Measurements from ENCODE around the gene LRRC41.
"Not testable (repeated sequence)": the region's sequence is repeated elsewhere in the genome, so short reads cannot be mapped to it uniquely, and the experiment has no call there.

LRRC41 gene, protein sequence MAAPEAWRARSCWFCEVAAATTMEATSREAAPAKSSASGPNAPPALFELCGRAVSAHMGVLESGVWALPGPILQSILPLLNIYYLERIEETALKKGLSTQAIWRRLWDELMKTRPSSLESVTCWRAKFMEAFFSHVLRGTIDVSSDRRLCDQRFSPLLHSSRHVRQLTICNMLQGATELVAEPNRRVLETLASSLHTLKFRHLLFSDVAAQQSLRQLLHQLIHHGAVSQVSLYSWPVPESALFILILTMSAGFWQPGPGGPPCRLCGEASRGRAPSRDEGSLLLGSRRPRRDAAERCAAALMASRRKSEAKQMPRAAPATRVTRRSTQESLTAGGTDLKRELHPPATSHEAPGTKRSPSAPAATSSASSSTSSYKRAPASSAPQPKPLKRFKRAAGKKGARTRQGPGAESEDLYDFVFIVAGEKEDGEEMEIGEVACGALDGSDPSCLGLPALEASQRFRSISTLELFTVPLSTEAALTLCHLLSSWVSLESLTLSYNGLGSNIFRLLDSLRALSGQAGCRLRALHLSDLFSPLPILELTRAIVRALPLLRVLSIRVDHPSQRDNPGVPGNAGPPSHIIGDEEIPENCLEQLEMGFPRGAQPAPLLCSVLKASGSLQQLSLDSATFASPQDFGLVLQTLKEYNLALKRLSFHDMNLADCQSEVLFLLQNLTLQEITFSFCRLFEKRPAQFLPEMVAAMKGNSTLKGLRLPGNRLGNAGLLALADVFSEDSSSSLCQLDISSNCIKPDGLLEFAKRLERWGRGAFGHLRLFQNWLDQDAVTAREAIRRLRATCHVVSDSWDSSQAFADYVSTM

DNA sequence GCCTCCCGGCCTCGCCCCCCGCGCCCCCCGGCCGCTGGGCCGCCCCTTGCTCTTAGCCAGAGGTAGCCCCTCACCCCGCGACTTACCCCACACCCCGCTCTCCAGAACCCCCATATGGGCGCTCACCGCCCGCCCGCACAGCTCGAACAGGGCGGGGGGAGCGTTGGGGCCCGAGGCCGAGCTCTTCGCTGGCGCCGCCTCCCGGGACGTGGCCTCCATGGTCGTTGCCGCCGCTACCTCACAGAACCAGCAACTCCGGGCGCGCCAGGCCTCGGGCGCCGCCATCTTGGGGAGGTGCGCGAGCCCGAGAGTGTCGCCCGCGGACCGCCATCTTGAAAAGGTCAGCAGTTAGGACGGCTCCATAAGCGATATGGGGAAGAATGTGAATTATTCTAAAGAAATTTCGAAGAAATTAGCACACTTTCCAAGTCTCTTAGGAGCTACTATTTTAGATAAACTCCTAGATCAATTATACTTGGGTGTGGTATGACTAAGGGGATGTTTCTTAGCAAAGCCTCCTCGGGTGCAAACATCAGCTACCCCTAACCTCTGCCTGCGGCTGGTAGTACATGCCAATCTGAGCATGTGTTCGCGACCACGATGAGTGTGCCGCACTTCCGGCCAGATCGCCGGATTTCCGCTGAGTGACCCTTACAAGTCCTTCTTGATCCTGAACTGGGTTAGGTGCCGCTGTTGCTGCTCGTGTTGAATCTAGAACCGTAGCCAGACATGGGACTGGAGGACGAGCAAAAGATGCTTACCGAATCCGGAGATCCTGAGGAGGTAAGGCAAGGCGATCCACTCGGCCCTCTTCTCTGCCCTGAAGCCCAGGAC is at the start of gene LRRC41, which contains the start of gene UQCRH:
Gene LRRC41 (minus strand): TSS at position 579 of the 834 bp plus-strand sequence. CDS start 294 bp downstream, at position 285.
Gene UQCRH (plus strand): TSS at position 661 of the 834 bp plus-strand sequence. CDS start 69 bp downstream, at position 730.
- peak; percentile 99 to 100 for DNase-seq

DNA sequence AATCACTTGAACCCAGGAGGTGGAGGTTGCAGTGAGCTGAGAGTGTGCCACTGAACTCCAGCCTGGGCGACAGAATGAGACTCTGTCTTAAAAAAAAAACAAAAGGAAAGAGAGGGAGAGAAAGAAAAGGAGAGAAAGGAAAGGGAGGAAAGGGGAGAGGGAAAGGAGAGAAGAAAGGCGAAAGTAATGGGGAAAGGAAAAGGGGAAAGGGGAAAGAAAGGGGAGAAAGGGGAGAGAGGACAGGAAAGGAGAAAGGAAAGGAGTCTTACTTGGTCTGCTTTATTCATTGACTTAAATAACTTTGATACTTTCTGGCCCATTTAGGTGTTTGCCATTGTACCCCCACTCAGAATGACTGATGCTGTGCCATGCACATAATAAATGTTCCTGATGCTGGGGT is 48.9 kb upstream of the LRRC41 start:
- no peak for DNase-seq

DNA sequence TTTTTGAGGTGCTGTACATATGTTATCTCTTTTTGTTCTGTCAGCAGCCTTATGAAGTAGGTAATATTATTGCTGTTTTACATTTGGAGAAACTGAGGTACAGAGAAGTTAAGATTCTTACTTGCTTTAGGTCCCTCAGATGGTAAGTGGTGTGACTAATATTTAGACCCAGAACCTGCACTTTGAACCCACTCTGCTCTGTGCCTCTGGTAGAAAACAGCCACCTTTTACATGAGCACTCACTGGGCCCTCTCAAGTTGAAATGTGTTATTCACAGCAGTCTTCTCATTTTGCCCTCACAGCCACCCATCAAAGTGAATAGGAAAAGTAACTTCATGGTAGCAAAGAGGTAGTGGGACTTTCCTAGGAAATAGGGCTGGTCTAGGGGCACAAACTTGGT is 41.9 kb upstream of the LRRC41 start:
- DNase-seq: no peak

DNA sequence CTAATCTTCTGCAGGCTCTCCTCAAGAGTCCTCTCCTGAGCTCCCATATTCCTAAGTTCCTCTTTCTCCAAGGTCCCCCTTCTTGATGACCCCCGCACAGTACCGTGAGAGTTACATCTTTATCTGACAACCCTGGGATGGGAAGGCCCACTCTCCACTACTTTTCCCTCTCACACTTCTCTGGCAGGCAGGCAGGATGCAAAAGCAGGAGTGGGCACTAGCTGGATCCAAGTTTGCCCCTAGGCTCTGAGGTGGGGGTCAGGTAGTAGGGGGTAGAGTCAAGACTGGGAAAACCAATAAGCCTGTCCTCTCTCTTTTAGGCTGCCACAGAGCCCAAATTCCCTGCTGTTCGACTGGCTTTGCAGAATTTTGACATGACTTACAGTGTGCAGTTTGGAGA is 41.1 kb upstream of the LRRC41 start:
- DNase-seq: no peak

DNA sequence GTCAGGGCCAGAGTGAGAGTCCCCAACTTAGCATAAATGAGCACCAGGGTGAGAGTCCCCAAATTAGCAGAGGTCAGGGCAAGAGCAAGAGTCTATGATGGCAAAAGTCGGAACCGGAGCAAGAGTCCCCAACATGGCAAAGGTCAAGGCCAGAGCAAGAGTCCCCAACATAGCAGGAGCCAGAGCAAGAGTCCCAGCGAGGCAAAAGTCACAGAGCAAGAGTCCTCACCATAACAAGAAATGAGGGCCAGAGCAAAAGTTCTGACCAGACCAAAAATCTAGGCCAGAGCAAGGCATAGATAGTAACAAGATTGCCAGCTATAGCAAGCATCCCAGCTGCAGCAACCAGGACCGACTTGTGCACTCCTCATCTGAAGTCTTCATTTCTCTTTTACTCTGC is 40.3 kb upstream of the LRRC41 start:
- DNase-seq: no peak

DNA sequence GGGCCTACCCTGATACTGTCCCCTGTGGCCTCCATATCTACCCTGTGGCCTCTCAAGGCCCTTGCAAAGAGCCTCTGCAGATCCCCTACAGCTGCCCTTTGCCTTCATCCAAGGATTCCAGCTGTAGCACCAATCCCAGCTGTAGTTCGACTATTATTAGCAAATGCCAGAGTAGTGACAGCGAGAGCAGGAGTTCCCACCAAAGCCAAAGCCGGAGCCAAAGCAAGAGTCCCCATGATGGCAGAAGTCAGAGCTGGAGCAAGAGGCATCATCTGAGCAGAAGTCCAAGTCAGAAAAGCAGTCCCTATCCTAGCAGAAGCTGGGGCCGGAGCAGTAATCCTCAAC is 39.9 kb upstream of the LRRC41 start:
- DNase-seq: no peak

DNA sequence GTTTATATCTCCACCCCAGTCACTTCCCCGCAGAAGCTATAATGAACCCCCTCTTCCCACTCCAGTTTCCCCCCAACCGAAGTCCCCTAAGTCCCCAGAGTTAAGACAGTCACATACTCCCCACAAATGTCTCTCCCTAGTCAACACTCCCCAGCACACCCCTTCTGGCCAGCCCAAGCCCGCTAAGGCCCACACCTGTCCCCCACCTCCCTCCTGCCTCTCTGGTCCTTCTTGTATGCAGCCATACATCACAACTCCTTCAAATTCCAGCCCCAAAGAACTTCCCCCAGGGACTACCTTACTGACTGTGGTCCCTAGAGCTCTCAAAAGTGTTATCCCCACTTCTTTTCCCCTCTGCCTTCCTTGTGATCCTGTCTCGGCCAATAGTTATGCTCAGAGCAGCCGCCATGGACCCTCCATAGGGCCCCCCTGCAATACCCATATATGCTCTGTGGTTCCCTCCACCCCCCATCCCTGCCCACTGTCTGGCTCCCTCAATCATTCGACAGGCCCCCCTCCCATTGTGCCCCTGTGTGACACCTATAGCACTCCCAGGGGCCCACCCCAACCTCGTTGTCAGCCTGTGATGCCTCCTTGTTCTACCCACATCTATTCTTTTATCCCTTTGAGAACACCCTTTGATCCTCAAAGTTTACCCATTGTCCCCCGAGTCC is 39.4 kb upstream of the LRRC41 start:
- DNase-seq: no peak

DNA sequence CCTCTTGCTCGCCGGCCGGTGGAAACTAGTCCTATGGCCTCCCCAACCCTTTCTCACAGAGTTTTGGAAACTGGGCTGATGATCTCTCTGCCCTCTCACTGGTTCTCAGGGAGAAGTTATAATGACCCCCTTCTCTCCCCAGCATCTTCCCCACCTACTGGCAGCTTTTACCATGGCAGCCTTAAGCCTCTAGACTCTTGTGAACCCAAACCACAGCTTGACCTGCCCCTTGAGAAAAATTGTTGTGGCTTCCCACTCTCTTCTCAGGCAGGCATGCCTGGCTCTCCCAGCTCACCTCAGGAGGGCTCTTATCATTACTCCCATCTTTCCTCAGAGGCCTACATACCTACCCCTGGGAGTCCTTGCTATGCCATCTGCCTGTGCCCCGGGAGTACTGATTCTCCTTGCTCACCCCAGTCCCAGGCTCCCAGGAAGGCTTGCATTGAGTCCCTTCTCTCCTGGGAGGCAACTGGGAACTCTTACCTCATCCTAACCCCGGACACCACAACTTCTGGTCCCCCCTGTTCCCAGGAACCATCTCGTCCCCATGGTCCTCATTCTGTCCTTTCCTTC is 38.8 kb upstream of the LRRC41 start:
- DNase-seq: no peak

DNA sequence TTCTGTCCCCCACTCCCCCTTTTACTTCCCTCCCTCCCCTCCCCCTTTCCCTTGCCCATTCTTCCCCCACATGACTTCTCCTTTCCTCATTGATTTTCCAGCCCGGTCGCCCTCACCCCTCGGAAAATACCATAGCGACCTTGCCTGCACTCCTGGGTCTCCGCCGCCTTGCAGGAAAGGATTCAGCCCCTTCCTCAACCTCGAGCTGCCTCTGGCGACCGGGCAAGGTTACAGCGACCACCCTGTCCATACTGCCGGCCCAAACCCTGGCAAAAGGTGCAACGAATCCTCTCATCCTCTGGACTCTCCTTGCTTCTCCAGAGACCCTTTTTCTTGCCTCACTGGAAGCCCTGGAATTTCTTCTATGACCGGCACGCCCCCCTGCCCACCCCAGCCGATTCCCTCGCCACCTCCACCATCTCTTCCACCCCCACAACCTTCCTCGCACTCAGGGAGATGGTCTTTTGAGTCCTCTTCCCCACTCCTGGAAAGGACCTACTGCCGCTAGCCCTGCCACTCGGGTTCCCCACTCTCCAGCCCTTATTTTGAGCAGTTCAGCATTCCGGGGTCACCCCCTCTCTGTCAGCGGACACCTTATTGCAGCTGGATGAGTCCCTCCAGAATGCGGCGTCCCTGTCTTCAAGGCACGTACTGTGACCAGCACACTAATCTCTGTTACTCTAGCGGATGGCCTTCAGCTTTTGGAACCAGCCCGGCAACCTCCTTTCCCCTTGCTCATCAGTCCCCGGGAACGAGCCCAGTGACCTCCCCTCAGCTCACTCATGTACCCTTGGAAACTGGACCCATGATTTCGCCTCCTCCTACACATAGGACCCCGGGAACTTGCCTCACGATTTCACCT is 38.0 kb upstream of the LRRC41 start:
- DNase-seq: no peak

DNA sequence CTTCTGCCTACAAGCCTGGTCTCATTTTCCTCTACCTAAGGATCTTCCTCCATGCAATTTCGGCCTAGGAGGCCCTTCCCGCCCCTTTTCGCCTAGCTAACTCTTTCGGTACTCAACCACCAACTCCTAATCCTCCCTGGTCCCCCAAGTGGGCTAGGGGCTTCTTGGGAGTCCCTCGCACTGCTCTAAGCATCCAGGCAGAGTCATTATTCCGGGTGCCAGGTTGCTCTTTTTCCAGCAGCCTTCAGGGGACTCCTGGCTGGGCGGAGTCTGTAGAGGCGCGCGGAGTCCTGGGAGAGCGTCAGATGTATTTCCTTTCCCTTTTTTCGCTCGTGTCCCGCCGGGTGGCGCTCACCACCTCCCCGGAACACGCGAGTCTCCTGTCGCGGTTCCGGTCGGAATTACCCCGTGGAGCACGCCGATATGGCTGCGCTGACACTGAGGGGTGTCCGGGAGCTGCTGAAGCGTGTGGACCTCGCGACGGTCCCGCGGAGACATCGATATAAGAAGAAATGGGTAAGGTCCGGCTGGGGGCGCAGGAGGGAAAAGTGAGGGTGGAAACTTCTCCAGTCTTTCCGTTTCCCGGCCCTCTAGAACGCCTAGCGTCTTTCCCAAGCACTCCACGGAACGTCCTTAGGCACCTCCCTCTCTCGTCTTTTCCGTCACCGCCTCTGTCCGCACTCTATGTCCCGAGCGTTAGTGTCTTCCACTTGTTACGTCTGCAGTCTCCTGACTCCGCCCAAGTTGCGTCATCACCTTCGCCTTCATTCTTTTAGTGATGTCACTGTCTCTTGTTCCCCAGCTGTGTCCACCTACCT is 37.2 kb upstream of the LRRC41 start, which contains the start of gene NSUN4:
Gene NSUN4 (plus strand): TSS at position 404 of the 818 bp plus-strand sequence. CDS start 20 bp downstream, at position 424.
- DNase-seq: peak; percentile 93 to 95

DNA sequence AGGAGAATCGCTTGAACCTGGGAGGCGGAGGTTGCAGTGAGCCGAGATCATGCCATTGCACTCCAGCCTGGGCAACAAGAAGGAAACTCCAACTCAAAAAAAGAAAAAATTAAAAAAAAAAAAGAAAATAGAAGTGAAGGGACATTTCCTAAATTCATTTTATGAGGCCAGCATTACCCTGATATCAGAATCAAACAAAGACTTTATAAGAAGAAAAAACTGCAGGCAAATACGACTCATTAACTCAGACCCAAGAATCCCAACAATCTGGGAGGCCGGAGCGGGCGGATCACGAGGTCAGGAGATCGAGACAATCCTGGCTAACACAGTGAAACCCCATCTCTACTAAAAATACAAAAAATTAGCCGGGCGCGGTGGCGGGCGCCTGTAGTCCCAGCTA is 34.0 kb upstream of the LRRC41 start:
- DNase-seq: not testable (repeated sequence)

DNA sequence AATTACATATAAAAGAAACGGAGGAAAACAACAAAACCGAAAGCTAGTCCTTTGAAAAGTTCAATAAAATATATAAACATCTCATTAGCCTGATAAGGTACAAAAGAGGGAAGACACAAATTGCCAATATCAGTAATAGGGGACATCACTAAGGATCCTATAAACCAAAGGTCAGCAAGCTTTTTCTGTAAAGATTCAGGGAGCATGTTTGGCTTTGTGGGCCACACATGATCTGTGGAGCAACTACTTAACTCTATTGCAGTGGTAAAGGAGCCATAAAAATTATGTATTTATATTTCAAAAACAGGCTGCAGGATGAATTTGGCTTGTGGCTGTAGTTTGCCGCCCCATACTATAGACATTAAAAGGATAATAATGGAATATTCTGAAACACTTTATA is 31.7 kb upstream of the LRRC41 start:
- no peak for DNase-seq

DNA sequence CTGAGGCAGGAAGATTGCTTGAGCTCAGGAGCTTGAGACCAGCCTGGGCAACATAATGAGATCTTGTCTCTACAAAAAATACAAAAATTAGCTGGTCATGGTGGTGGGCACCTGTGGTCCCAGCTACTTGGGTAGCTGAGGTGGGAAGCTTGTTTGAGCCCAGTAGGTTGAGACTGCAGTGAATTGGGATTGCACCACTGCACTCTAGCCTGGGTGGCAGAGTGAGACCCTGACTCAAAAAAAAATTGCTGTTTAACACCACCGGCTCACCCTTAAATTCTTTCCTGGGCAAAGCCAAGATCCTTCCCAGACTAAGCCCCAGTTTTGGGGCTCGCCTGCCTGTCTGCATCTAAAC is 30.6 kb upstream of the LRRC41 start:
- DNase-seq: no peak

DNA sequence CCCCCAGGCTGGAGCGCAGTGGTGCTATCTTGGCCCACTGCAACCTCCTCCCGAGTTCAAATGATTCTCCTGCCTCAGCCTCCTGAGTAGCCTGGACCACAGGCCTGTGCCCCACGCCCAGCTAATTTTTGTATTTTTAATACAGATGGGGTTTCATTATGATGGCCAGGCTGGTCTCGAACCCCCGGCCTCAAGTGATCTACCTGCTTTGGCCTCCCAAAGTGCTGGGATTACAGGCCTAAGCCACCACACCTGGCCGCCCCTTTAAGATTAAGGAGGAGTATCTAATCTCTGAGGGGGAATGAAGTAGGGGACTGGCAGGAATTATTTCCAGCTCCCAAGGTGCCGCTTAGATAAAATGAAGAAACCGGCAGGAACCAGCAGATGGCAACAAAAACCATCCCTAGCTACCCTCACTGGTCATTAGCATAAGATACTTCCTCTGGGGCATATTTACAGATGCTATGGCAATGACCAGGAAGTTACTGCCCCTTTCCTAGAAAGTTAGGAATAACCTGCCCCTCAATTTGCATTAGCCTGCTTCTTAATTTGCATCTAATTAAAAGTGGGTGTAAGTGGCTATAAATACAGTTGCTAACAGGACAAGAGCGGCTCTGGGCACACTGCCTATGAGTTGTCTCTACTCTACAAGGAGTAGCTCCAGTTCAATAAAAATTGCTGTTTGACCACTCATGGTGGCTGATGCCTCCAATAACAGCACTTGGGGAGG is 30.0 kb upstream of the LRRC41 start:
- peak; percentile 97 to 98 for DNase-seq

DNA sequence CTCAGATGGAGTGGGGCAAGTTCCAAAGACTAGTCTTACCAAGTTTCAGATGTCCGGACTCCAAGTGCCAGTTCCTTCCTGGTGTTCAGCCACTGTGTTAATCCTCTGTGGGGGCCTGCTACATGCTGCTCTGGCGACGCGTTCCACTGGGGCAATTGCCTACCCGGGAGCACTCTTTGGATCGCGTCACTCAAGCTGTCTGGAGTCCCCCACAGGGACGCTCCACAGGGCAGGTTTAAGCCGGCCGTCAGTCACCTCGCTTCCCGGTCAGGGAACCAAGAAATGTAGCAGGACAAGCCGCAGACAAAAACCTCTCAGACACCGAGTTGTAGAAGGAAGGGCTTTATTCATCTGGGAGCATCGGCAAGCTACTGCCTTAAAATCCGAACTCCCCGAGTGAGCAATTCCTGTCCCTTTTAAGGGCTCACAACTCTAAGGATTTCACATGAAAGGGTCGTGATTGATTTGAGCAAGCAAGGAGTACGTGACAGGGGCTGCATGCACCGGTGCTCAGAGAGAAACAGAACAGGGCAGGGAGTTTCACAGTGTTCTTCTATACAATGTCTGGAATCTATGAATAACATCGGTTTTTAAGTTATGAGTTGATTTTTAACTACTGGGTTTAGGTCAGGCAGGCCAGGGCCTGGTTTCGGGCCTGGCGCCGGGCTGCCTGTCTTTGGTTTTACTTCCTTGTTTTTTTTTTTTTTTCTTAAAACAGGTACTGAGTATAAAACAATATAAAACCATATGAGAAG is 28.5 kb upstream of the LRRC41 start:
- not testable (repeated sequence) for DNase-seq

DNA sequence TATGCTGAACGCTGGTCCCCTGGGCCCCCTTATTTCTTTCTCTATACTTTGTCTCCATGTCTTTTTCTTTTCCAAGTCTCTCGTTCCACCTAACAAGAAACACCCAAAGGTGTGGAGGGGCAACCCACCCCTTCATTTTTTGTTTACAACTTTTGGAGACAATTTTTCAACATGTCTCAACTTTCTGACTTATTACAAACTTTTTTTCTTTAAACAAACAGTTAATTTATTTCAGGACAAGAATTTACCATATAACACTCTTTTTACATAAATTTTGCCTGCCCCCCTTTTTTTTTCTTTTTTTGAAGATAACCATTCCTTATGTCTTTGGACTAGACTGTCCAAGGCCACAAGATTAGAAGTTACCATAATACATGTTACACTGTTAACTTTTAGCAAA is 27.0 kb upstream of the LRRC41 start:
- DNase-seq: not testable (repeated sequence)

DNA sequence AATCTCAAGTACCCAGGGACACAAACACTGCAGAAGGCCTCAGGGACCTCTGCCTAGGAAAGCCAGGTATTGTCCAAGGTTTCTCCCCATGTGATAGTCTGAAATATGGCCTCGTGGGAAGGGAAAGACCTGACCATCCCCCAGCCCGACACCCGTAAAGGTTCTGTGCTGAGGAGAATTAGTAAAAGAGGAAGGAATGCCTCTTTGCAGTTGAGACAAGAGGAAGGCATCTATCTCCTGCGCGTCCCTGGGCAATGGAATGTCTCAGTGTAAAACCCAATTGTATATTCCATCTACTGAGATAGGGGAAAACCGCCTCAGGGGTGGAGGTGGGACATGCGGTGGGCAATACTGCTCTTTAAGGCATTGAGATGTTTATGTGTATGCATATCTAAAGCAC is 26.4 kb upstream of the LRRC41 start:
- not testable (repeated sequence) for DNase-seq

DNA sequence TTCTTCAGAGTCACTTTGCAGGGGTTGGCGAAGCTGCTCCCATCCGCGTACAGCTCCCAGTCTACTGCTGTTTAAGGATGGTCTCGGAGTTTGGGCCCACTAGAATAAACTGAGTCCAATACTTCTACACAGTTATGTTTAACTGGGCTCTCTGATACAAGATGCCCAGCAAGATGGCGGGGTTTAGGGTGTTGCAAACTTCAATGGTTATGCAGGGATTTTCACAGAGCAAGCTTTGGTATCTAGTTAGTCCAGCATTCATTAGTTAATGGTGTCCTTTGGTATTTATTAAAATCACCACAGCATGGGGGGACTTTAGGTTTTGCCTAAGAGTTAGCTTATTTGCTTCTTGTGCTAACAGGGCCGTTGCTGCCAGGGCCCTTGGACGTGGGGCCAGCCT is 24.8 kb upstream of the LRRC41 start:
- DNase-seq: not testable (repeated sequence)
